Osteoblast (primary cell): ENCODE measurements around the gene OR7A5. TPM values are rescaled to one million over a fixed set of nuclear protein-coding genes. Genes with fewer than 3 reads are reported as not detected.
"Not testable (repeated sequence)": the region's sequence is repeated elsewhere in the genome, so short reads cannot be mapped to it uniquely, and the experiment has no call there.

Experiments
- DNase-seq: peaks from one replicate; pipeline ENCODE4 v3.0.0; 2011; ENCODE audit warnings: low spot score, mixed read lengths; ENCODE audit not compliant: insufficient read length; ENCODE audit errors: missing footprints
- H2AFZ ChIP-seq: 2 replicates; pipeline ENCODE4 v1.6.0; 2011; ENCODE audit warnings: mild to moderate bottlenecking, low read length
- H3K27ac ChIP-seq: 2 replicates; pipeline ENCODE4 v1.5.1; 2011; ENCODE audit warnings: mild to moderate bottlenecking, low read depth, low read length, moderate library complexity
- H3K27me3 ChIP-seq: 2 replicates; pipeline ENCODE4 v1.6.0; 2012; ENCODE audit warnings: mild to moderate bottlenecking, control low read depth, inconsistent platforms, low read length, moderate library complexity; ENCODE audit not compliant: insufficient read depth
- H3K36me3 ChIP-seq: 2 replicates; pipeline ENCODE4 v1.5.1; 2011; ENCODE audit warnings: mild to moderate bottlenecking, low read length, control low read depth, moderate library complexity; ENCODE audit not compliant: insufficient read depth
- H3K4me1 ChIP-seq: 2 replicates; pipeline ENCODE4 v1.5.1; 2011; ENCODE audit warnings: mild to moderate bottlenecking, low read length, control low read depth, moderate library complexity; ENCODE audit not compliant: insufficient read depth
- H3K4me2 ChIP-seq: 2 replicates; pipeline ENCODE4 v1.6.0; 2011; ENCODE audit warnings: mild to moderate bottlenecking, low read length; ENCODE audit not compliant: insufficient read depth
- H3K4me3 ChIP-seq: fragments of 200-600 bp; sonication (generic); 3 replicates; pipeline ENCODE4 v1.5.1; 2012; ENCODE audit warnings: mild to moderate bottlenecking, low read length, inconsistent platforms; ENCODE audit not compliant: insufficient read depth
- H3K79me2 ChIP-seq: 2 replicates; pipeline ENCODE4 v1.6.0; 2012; ENCODE audit warnings: mild to moderate bottlenecking, low read length, control low read depth, inconsistent platforms; ENCODE audit not compliant: insufficient read depth
- H3K9me3 ChIP-seq: 2 replicates; pipeline ENCODE4 v1.5.1; 2011; ENCODE audit warnings: low read depth, low read length, control low read depth
- H4K20me1 ChIP-seq: 2 replicates; pipeline ENCODE4 v1.6.0; 2012; ENCODE audit warnings: mild to moderate bottlenecking, low read length, control low read depth; ENCODE audit not compliant: insufficient read depth
- CTCF ChIP-seq: IDR thresholded peaks from 2 replicates; pipeline ENCODE4 v1.5.1; 2011; ENCODE audit warnings: mild to moderate bottlenecking, low read depth, low read length, moderate library complexity; ENCODE audit errors: extremely low read depth
- small RNA-seq: library from RNA; depleted of rRNA; stranded (forward); fragments of <200 nt; gene quantifications from one replicate; pipeline ENCODE3, GENCODE V24; 2012
- total RNA-seq: library from RNA; depleted of rRNA; stranded (reverse); fragments of >200 nt; gene quantifications from 2 replicates; pipeline ENCODE4 v1.2.3, GENCODE V29; 2012

The OR7A5 gene
- total RNA-seq, 1 donor, result not detected

- not testable (repeated sequence) for H3K27ac ChIP-seq, H2AFZ ChIP-seq, H3K4me3 ChIP-seq, H3K4me2 ChIP-seq, H3K27me3 ChIP-seq, H4K20me1 ChIP-seq, H3K36me3 ChIP-seq, DNase-seq, H3K79me2 ChIP-seq, H3K9me3 ChIP-seq
- peaks cover 10% of the 10 kb centered on the region for H3K4me1 ChIP-seq
These were observed 54.3 kb downstream of the OR7A5 start for GRCh38 chr19:14780622-14781225.

- no peaks in the 10 kb centered on the region for H3K27me3 ChIP-seq
- no peak overlapping the region for H3K4me3 ChIP-seq
- H4K20me1 ChIP-seq, result no peaks in the 10 kb centered on the region
- peak; percentile 0 for DNase-seq
- H3K9me3 ChIP-seq, result no peaks in the 10 kb centered on the region
- no peaks in the 10 kb centered on the region for H3K79me2 ChIP-seq
- TF ChIP-seq CTCF, result no peak
- no peaks in the 10 kb centered on the region for H3K36me3 ChIP-seq
- no peak overlapping the region for H3K27ac ChIP-seq
- H3K4me1 ChIP-seq, result no peaks in the 10 kb centered on the region
- H2AFZ ChIP-seq, result no peak overlapping the region
- H3K4me2 ChIP-seq, result no peak overlapping the region
These were observed 55.8 kb downstream of the OR7A5 start for GRCh38 chr19:14779151-14779550.

GRCh38 chr19:14778110-14778845 is 56.7 kb downstream of the OR7A5 start, which contains the start of gene ADGRE2:
Gene ADGRE2 (minus strand): TSS chr19:14778560. CDS start chr19:14776756, 1,804 bp downstream.
- H3K27ac ChIP-seq, H4K20me1 ChIP-seq, H3K4me2 ChIP-seq, H3K27me3 ChIP-seq, H3K4me3 ChIP-seq, H3K79me2 ChIP-seq, H3K4me1 ChIP-seq, H3K36me3 ChIP-seq, H3K9me3 ChIP-seq, H2AFZ ChIP-seq: not testable (repeated sequence)
- peak; percentile 45 for DNase-seq

- not testable (repeated sequence) for H3K79me2 ChIP-seq, H2AFZ ChIP-seq, H3K4me3 ChIP-seq, H3K9me3 ChIP-seq, H4K20me1 ChIP-seq, H3K27me3 ChIP-seq, DNase-seq, H3K27ac ChIP-seq, H3K4me1 ChIP-seq, H3K36me3 ChIP-seq, H3K4me2 ChIP-seq
These were observed 57.3 kb downstream of the OR7A5 start for GRCh38 chr19:14777645-14778044.

Small RNA genes within 50 kb of the gene (small RNA-seq; reads per million reads assigned to genes)
- gene AC005255.1, result not detected

Other genes with a start within 250 kb of the OR7A5 start
- not detected in 2 replicates for gene ADGRE3, start 160.3 kb downstream of the OR7A5 start, total RNA-seq
- gene ZNF333, start 145.1 kb downstream of the OR7A5 start, total RNA-seq, result 19.2 and 31.1 TPM in 2 replicates
- gene ADGRE2, start 56.6 kb downstream of the OR7A5 start, total RNA-seq, result 0.59 and 0.72 TPM in 2 replicates
- not detected in 2 replicates for gene OR7C1, start within 50 bp of the OR7A5 start, total RNA-seq
- not detected in 2 replicates for gene OR7A10, start 13.7 kb upstream of the OR7A5 start, total RNA-seq
- not detected in 2 replicates for gene OR7A17, start 50.9 kb upstream of the OR7A5 start, total RNA-seq
- not detected in 2 replicates for gene OR7C2, start 106.3 kb upstream of the OR7A5 start, total RNA-seq
- gene SLC1A6, start 144.7 kb upstream of the OR7A5 start, total RNA-seq, result not detected in 2 replicates
- not detected in 2 replicates for gene CASP14, start 214.3 kb upstream of the OR7A5 start, total RNA-seq
- gene OR1I1, start 247.0 kb upstream of the OR7A5 start, total RNA-seq, result not detected in 2 replicates